Thoracic aorta (tissue), 2 donors: ENCODE measurements around the gene CCDC106. TPM values are rescaled to one million over a fixed set of nuclear protein-coding genes. Genes with fewer than 3 reads are reported as not detected.

Experiments
- ATAC-seq: fragments of 150-250 bp; one replicate; pipeline ENCODE4 v1.8.0; 2017; ENCODE audit warnings: low read depth; ENCODE audit not compliant: insufficient number of reproducible peaks, low FRiP score
- DNase-seq: peaks from one replicate; pipeline ENCODE4 v3.0.0-alpha.2; 2020; ENCODE audit warnings: low spot score
- H3K27ac ChIP-seq, 2 donors: fragments of 200-600 bp; sonication (generic); 1 replicate in 1 of 2; 2 replicates in 1 of 2; pipeline ENCODE4 v1.5.1; 2016; ENCODE audit warnings: mild to moderate bottlenecking in 2 of 2, moderate library complexity in 2 of 2
- H3K27me3 ChIP-seq: fragments of 200-600 bp; sonication (generic); replicated peaks from 2 replicates; pipeline ENCODE4 v1.6.0; 2016; ENCODE audit warnings: mild to moderate bottlenecking; ENCODE audit not compliant: insufficient read depth
- H3K36me3 ChIP-seq: fragments of 200-600 bp; sonication (generic); one replicate; pipeline ENCODE4 v1.5.1; 2016
- H3K4me1 ChIP-seq, 2 donors: fragments of 200-600 bp; sonication (generic); 1 replicate in 1 of 2; 2 replicates in 1 of 2; pipeline versions ENCODE4 v1.5.1 to v1.6.0; 2016; ENCODE audit warnings: low read depth in 2 of 2, mild to moderate bottlenecking in 1 of 2; ENCODE audit not compliant: control insufficient read depth in 1 of 2
- H3K4me3 ChIP-seq: fragments of 200-600 bp; sonication (generic); 2 replicates; pipeline ENCODE4 v1.5.1; 2016; ENCODE audit warnings: mild to moderate bottlenecking
- H3K9me3 ChIP-seq: fragments of 200-600 bp; sonication (generic); 2 replicates; pipeline ENCODE4 v1.5.1; 2016
- total RNA-seq, 2 donors: library from RNA; depleted of rRNA; stranded (reverse); fragments of >200 nt; gene quantifications; one replicate each; pipeline versions ENCODE4 v1.1.0 to v1.2.3, GENCODE V29; 2016
- TF ChIP-seq, protein P1 (sequence below): fragments of 200-600 bp; sonication (generic); IDR thresholded peaks from one replicate; pipeline ENCODE4 v1.5.1; 2019; ENCODE audit warnings: antibody characterized with exemption

CCDC106 gene
- total RNA-seq, 2 donors from 2014 or later, result 10.5 to 14.8 TPM

DNA sequence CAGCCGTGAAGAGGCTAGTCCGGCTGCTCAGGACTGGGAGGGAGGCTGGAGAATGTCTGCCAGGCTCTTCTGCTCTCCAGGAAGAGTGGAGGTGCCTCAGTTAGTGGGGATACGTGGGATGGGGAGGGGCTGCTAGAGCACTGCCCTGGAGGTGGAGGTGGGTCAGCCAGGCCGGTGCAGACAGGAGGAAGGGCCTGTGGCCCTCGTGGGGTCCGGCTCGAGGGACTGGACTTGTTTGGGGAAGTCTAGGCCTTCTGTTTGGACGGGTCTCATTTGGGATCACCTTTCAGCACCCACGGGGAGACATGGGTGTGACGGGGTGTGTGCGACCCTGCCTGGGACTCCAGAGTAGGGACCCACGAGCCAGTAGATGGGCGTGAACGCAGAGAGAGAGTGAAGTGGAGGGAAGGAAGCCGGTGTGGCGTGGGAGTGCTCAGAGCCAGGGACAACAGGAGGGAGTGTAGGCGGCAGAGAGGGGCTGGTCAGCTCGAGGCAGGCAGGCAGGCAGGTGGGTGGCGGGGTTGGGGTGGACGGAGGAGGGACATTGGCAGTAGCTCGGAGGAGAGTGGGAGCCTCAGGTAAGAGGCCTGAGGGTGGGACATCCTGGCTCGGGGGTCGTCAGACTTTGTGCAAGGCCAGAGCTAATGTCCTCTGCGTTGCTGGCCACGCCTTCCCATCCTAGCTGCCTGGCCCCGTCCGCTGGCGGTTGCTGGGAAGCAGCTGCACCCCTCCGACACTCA lies 38.5 kb downstream of the CCDC106 start:
- H3K36me3 ChIP-seq, result peaks cover 45% of the 10 kb centered on the region
- H3K4me3 ChIP-seq, result no peak overlapping the region
- H3K9me3 ChIP-seq, result no peaks in the 10 kb centered on the region
- TF ChIP-seq, protein P1, sequence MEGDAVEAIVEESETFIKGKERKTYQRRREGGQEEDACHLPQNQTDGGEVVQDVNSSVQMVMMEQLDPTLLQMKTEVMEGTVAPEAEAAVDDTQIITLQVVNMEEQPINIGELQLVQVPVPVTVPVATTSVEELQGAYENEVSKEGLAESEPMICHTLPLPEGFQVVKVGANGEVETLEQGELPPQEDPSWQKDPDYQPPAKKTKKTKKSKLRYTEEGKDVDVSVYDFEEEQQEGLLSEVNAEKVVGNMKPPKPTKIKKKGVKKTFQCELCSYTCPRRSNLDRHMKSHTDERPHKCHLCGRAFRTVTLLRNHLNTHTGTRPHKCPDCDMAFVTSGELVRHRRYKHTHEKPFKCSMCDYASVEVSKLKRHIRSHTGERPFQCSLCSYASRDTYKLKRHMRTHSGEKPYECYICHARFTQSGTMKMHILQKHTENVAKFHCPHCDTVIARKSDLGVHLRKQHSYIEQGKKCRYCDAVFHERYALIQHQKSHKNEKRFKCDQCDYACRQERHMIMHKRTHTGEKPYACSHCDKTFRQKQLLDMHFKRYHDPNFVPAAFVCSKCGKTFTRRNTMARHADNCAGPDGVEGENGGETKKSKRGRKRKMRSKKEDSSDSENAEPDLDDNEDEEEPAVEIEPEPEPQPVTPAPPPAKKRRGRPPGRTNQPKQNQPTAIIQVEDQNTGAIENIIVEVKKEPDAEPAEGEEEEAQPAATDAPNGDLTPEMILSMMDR, result no peak
- no peaks in the 10 kb centered on the region for H3K4me1 ChIP-seq
- DNase-seq, result no peak
- H3K27me3 ChIP-seq, result no peaks in the 10 kb centered on the region
- ATAC-seq, result no peak
- H3K27ac ChIP-seq, result no peak overlapping the region

DNA sequence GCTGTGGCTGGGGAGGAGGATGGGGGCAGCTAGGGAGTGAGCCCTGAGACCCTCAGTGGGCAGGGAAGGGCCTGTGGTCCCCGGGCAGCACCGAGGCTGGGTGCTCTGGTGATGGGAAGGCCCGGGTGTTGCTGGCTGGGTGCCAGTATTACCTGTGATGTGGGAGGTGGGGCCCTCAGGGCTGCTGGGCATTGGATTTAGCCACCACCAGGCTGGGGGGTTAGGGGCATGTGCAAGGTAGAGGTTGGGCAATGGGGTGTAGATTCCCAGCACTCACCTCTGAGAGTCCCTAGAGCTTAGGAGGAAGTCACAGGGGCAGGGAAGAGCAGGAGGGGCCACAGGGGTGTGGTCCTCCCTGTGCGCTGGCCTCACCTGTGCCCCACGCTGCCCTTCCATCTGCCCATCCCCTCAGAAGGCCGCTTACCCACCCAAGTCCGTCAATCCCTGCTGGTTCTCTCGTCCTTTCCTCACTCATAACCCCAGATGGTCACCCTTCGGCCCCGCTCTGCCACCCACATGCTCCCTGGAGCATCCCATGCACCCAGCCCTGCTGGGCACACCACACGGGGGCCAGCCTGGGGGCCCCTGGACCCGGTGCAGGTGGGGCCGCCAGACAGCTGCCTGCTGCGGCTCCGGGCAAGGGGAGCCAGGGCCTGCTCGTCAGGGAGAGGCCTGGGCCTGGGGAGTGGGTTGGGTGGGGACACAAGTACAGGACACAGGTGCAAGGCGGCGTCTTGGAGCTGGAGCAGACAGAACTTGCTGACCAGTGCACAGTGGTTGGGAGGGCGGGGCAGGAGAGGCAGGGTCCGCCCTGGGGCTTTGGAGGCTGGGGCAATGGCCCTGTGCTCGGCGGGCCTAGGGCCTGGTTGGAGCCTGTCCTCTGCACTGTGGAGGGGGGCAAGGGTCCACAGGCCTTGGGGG lies 39.5 kb downstream of the CCDC106 start:
- H3K4me1 ChIP-seq, result no peaks in the 10 kb centered on the region

DNA sequence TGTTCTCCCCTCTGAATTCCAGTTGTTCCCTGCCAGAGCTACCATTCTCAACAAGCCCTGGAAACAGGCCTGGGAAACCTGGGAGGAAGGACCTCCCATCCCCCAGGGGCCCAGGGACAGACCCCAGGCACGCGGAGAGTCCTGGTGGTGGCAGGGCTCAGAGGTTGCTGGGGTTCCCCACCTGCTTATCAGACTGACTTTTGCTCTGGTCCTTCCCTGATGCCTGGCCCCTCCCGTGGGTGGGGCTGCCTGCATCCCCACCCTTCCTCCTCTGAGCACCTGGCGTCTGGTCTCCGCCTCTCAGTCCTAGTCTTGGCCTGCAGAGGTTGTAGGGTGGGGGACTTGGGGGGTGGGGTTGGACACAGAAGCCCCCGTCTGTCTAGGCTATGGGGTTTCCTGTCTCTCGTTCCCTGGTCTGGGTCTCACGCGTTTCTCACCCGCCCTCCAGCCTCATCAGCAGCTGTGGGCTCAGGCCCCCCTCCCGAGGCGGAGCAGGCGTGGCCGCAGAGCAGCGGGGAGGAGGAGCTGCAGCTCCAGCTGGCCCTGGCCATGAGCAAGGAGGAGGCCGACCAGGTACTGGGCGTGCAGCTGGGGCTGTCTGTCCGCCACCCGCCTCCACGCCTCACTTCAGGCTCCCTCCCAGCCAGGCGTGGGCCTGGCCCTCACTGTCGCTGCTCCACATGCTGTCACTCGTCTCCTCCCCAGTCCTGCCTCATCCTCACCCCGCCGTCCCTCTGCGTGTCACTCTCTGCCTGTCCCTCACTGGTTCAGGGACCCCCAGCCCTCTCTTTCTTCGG lies 40.6 kb downstream of the CCDC106 start:
- H3K9me3 ChIP-seq, result no peaks in the 10 kb centered on the region
- ATAC-seq (no peak), DNase-seq (no peak)
- no peak overlapping the region for H3K27ac ChIP-seq
- H3K36me3 ChIP-seq, result peaks cover 61% of the 10 kb centered on the region
- TF ChIP-seq, protein P1, result no peak
- no peak overlapping the region for H3K4me3 ChIP-seq
- H3K4me1 ChIP-seq, result no peaks in the 10 kb centered on the region
- no peaks in the 10 kb centered on the region for H3K27me3 ChIP-seq

More for the DNA sequence above, 39.5 kb downstream of the CCDC106 start:
- no peak for DNase-seq
- no peak for ATAC-seq
- no peak overlapping the region for H3K27ac ChIP-seq
- peaks cover 52% of the 10 kb centered on the region for H3K36me3 ChIP-seq
- H3K27me3 ChIP-seq, result no peaks in the 10 kb centered on the region
- H3K9me3 ChIP-seq, result no peaks in the 10 kb centered on the region
- TF ChIP-seq, protein P1, result no peak
- no peak overlapping the region for H3K4me3 ChIP-seq

DNA sequence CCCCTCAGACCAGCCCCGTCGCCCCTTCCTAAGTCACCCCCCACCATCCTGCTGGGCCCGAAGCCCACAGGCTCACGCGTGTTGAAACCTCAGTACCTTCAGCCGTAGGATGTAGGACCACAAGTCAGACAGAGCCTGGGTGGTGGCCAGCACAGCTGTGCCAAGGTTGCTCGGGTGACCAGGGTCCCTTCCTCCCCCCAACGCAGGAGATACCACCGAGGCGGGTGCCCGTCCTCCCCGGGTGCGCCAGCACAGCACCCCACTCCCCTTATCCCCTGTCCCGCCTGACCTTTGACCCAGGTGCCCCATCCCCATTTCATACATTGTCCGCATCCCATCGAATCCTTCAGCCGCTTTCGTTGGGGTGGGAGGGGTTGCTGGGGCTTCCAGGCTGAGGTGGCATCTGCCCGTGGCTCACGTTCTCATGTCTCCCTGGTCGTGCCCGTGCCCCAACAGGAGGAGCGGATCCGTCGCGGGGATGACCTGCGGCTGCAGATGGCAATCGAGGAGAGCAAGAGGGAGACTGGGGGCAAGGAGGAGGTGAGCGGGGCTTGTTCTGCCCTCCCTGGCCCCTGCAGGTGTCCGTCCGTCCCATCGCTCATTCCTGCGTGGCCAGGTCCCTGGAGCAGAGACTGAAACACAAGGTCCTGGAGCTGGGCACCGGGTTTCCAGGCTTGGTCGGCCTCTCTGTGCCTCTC lies 41.5 kb downstream of the CCDC106 start:
- peaks cover 68% of the 10 kb centered on the region for H3K36me3 ChIP-seq
- H3K27me3 ChIP-seq, result no peaks in the 10 kb centered on the region
- no peak overlapping the region for H3K27ac ChIP-seq
- H3K4me1 ChIP-seq, result no peaks in the 10 kb centered on the region
- H3K9me3 ChIP-seq, result no peaks in the 10 kb centered on the region
- ATAC-seq, result no peak
- no peak overlapping the region for H3K4me3 ChIP-seq
- TF ChIP-seq, protein P1, result no peak
- no peak for DNase-seq
